Activated CD4-positive, CD25-positive, alpha-beta regulatory T cell treated with anti-CD3 and anti-CD28 coated beads, Interleukin-2, amount 50 U/mL, for 16 hours (primary cell): ENCODE results near the gene CELF2.

ENCODE experiments used
- DNase-seq: peaks from one replicate; pipeline ENCODE4 v3.0.0-alpha.2; 2020; ENCODE audit warnings: low read depth, low spot score

CELF2 gene

DNA sequence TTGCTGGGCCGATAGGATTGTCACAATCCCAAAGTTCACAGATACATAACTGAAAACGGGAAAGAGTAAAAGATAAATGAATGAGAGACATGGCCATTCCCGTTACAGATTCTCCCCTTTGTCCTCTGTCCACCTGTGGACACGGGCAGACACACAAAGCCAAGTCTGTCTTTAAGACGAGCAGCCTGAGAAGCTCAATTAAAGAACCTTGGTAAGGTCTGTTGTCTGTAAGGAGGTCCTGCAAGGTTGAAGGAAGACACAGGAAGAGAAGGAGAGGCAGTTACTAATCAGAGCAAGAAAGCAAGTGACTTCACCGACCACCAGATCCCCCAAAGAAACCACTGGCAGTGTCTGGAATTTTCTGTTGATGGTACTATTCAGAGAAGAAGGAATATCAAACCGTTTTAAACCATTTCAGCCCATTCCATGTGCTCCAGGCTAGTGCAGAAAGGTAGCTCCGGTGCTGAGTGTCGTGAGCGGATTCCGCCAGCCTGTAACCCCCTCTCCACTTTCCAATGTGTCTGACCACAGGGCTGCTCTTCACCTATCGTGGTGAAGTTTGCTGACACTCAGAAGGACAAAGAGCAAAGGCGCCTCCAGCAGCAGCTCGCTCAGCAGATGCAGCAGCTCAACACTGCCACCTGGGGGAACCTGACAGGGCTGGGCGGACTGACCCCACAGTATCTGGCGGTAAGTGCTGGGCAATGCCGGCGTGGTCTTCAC lies 252.6 kb downstream of the CELF2 start:
- DNase-seq, result peak; percentile 36

- no peak for DNase-seq
Measured at GRCh38 chr10:11270858-11271179, 253.1 kb downstream of the CELF2 start.

DNA sequence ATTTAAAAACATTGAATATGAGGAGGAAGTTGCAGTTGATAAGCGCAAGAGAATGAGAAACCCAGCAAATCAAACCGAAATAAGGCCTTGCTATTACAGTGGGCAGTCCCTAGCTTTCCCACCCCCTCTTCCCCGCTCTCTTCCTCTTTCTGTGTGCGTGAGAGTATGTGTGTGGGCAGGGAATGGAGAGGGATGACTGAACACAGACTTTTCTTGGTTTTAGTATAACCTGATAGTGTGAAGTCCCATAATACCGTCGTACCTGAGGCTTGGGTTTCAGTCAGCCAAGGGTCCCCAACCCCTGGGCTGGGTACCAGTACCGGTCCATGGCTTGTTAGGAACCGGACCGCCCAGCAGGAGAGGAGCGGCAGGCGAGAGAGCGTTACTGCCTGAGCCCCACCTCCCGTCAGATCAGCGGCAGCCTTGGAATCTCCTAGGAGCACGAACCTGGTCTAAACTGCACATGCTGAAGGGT lies 255.3 kb downstream of the CELF2 start:
- DNase-seq, result no peak

- DNase-seq, result no peak
Measured at GRCh38 chr10:11274452-11274851, 256.8 kb downstream of the CELF2 start.

DNA sequence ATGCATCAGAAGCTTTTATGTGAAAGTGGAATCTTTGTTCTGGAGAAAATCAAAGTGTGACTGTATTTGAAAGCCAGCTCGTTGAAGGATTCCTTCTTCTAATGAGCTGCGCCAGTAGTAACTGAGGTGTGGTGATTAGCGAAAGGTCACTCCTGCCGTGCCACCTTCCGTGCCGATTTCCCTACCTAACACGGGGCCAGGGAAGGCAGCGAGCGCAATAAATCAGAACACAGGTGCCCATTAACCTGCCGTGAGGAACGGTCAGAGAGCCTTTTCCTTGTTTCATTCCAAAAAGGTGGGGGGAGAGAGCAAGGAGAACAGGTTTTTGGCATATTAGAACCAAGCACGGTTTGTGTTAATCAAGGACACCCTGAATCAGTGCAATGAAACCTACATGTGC lies 258.0 kb downstream of the CELF2 start:
- DNase-seq, result no peak

DNA sequence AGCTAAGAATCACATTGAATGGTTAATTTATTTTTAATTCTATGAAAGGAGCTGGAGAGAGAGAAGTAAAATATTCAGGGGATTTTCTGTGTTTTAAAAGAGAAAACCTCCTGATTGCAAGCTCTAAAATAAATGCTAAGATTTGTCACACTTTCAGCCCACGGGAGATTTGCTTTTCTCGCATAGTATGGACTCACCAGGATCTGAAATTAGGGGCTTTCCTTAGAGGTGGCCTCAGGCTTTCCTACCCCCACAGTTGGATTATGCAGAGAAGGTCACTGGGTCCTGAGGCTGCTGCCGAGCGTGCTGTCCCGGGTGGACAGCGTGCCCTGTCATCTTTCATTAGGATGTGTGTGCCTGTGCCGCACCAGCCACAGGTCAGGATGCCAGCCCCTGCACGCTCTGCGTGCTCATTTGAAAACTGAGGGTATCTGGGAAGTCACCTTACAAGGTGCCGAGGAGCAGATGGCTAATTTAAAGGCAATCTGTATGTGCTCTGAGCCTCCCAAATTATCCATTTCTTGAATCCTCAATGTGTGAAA lies 258.8 kb downstream of the CELF2 start:
- DNase-seq, result no peak

DNA sequence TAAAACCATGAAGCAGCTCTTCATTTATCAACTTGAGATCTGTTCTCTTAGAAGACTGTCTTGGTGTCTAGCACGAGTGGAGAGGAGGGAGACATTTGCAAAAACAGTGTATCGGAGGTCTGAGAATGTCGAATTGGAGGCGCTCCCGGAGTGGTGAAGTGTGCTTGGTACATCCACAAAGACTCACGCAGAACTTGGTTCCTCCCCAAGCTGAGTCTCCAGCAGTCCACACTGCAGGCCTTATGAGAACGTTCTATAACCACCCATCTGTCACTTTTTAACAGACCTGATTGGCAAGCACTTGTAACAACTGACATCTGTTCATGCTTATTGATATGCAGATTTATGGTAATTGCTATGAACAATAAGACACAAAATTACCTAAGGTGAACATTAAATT lies 261.6 kb downstream of the CELF2 start:
- no peak for DNase-seq

DNA sequence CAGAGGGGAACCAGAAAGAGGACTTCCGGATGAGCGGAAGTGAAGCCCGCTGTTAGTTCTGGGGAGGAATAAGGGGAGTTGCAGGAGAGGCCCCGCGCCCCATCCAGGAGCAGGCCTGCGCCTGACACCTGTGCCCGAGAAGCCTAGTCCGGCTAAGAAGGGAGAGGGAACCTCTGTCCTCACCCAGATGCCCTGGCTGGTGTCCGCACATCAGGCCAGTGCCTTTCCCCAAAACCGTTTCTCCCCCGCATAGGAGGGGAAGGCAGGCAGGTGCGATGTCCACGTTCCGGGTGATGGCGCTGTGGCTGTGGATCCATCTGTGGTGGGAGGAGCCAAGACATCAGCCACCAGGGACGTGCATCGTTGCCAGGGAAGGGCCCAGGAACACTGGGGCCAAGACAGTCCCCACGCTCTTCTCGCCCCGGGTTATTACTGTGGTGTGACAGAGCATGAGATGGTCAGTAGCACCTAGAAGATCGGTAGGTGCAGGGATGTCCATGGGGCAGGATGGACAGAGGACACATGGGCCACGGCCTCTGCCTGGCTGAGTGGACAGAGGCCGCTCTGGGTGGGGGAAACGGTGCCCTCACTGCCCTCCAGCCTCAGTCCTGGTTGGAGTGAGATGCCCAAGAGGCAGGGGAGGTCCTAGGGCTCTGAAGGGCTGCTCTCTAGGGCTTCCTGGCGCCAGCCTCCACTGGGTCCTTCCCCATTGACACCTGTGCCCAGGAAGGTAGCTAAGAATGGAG lies 262.7 kb downstream of the CELF2 start:
- no peak for DNase-seq

GRCh38 chr10:11282156-11282555 lies 264.5 kb downstream of the CELF2 start:
- DNase-seq, result no peak

GRCh38 chr10:11282661-11283060 lies 265.0 kb downstream of the CELF2 start:
- DNase-seq, result no peak

GRCh38 chr10:11284291-11285085 lies 266.8 kb downstream of the CELF2 start:
- no peak for DNase-seq

GRCh38 chr10:11285171-11285570 lies 267.5 kb downstream of the CELF2 start:
- no peak for DNase-seq

- DNase-seq, result no peak
Measured at GRCh38 chr10:11286261-11286852, 268.7 kb downstream of the CELF2 start.

DNA sequence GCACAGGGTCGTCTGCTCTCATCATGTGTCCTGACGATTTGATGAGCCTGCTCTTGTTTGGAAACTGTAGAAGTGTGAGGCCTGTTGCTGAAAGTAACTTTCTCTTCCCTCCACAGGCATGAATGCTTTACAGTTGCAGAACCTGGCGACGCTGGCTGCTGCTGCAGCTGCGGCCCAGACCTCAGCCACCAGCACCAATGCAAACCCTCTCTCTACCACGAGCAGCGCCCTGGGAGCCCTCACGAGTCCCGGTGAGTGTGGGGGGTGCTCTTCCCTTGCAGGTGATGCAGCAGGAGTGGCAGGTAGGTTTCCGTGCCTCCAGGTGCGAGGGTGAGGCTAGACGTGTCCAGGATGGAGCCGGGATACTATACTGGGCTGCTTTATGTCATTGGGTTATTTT lies 270.6 kb downstream of the CELF2 start:
- DNase-seq, result no peak

DNA sequence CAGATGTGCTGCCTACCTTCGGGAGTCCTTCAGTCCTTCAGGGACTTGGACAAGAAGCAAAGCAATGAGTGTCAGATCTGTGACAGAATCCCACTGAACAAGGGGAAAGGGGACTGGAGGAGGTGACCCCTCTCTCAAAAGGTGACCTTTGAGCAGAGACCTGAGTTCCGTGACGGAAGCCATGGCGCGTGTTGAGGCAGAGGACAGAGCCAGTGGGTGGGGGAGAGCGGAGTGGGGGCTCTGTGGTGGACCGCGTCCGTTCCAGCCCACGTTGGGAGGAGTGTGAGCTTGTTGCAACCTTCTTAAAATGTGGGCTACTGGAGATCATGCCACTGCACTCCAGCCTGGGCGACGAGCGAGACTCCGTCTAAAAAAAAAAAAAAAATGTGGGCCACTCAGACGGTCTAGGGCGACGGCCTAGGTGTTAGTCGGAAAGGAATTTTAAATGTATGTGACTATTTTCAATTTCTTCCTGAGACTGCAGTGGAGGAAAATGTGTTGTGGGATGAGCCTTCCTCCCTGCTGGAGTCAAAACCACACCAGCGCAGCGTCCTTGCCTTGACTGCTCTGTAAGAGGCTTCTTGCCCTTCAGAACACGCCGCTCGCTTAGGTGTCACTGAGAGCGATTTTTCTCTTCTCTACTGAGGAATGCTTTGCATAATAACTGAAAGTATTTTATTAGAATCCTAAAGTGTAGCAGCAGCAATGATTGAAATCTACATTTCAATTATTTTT lies 272.7 kb downstream of the CELF2 start:
- DNase-seq, result no peak

DNA sequence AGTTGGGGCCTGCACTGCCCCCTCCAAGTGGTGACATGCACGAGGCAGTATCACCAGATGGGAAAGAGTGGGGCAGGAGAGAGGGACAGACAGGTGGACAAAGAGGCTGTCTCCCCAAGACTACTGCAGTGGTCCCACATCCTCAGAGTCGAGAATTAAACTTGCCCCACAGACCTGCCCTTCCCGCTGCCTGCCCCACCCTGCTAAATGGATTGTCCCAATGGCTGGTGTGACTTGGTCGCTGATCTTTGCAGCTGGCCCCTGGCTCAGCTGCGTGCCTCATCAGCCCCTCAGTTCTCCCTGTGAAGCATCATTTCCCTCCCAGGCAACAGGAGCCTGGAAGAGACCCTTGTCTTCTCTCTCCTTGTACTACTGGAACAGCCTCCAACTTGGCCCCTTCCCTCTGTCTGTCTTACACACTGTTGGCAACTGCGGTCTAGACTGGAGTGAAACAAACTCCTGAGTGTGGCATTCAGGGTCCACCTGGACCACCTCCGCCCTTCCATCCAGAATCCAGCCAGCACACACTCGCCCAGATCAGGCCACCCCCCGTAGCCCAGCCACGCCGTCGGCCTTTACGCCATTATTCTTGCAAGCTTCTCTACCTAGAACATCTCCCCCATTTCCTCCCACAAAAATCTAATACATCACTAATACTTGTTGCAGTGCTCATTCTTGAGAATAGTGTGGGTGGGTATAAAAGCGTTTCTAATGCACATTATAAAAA lies 275.1 kb downstream of the CELF2 start:
- DNase-seq, result no peak

DNA sequence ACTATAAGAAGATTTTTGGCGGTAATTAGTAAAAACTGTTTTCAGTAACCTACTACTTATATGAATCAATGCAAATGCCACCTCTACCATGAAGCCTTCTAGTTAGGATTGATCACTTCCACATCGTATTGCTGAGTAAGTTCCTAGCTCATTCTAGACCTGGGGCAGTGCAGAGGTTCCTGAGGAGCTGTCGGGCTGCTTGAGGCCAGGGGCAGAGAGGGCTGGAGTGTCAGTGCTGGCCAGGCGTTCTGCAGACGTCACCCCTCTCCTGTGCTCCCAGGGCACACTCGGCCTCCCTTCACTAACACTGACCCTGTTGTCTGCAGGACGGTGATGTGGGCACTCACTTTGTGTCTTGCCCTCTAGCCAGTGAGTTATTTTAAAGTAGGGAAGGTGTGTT lies 275.7 kb downstream of the CELF2 start:
- no peak for DNase-seq

GRCh38 chr10:11294831-11295450 lies 277.3 kb downstream of the CELF2 start:
- DNase-seq, result no peak

GRCh38 chr10:11295492-11295891 lies 277.8 kb downstream of the CELF2 start:
- no peak for DNase-seq

- DNase-seq, result no peak
Measured at GRCh38 chr10:11297136-11297535, 279.5 kb downstream of the CELF2 start.
